GM12874 (cell line): ENCODE data around the gene MAPK6.

Experiments
- TF ChIP-seq, protein P1 (sequence below): IDR thresholded peaks from 2 replicates; pipeline ENCODE4 v1.5.1; 2011; ENCODE audit warnings: low read depth, mild to moderate bottlenecking, control low read depth, low read length, moderate library complexity; ENCODE audit not compliant: insufficient read depth

The MAPK6 gene

GRCh38 chr15:52111517-52112202 lies 92.6 kb downstream of the MAPK6 start:
- TF ChIP-seq, protein P1, sequence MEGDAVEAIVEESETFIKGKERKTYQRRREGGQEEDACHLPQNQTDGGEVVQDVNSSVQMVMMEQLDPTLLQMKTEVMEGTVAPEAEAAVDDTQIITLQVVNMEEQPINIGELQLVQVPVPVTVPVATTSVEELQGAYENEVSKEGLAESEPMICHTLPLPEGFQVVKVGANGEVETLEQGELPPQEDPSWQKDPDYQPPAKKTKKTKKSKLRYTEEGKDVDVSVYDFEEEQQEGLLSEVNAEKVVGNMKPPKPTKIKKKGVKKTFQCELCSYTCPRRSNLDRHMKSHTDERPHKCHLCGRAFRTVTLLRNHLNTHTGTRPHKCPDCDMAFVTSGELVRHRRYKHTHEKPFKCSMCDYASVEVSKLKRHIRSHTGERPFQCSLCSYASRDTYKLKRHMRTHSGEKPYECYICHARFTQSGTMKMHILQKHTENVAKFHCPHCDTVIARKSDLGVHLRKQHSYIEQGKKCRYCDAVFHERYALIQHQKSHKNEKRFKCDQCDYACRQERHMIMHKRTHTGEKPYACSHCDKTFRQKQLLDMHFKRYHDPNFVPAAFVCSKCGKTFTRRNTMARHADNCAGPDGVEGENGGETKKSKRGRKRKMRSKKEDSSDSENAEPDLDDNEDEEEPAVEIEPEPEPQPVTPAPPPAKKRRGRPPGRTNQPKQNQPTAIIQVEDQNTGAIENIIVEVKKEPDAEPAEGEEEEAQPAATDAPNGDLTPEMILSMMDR = no peak

DNA sequence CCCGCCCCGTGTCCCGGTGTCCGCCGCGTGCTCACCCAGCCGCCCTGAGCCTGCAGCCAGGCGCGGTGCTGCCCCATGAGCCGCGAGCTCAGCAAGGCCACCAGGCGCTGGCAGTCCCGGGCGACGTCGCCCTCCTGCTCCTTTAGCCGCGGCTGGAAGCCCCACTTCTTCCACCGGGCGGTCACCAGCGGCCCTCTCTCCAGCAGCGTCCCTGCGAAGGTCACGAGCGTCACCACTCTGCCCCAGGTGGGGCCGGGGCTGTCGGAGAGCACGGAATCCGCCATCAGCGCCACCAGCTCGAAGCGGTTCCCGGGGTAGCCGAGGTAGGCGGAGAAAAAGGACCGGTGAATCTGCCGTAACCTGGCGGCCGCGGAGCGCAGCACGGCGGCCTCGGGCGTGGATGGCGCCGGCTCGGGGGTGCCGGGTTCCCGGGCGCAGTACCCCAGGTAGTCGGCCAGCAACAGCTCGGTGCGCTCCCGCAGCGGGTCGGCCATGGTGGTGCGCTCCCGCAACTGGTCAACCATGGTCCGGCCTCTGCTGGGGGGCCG lies 93.3 kb downstream of the MAPK6 start:
- TF ChIP-seq, protein P1 = no peak

DNA sequence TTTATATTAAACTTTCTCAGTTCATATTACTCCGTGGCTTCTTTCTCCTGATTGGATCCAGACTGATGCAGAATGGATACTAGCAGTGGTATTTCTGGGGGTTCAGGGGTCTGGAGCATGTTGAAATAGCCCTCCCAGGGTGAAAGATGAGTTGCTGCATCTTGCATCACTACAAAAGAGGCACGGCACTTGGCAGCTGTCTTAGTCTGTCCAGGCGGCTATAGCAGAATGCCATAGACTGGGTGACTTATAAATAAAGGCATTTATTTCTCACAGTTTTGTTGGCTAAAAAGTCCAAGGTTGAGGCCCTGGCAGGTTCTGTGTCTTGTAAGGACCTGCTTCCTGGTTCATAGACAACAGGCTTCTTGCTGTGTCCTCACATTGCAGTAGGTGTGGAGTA lies 94.2 kb downstream of the MAPK6 start:
- TF ChIP-seq, protein P1 = no peak

DNA sequence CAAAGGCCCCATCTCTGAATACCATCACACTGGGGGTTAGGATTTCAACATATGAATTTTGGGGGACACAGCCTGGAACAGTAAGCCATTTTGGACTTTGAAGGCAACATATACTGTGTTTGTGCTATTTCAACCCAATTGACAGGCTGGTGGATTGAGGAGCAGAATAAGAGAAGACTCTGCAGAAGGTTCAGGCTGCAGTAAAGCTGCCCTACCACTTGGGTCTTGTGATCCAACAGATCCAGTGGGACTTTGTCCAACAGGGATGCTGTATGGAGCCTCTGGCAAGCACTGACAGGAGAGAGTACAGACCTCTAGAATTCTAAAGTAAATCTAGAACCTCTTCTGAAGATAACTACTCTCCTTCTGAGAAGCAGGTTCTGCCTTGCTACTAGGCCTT lies 94.7 kb downstream of the MAPK6 start:
- TF ChIP-seq, protein P1 = no peak

- TF ChIP-seq, protein P1 = no peak
These were observed 95.4 kb downstream of the MAPK6 start for GRCh38 chr15:52114261-52115055.

GRCh38 chr15:52115598-52116427 lies 96.8 kb downstream of the MAPK6 start:
- TF ChIP-seq, protein P1 = no peak
